Measurements from ENCODE around the gene NTMT1. TPM values are rescaled to one million over a fixed set of nuclear protein-coding genes. Genes with fewer than 3 reads are reported as not detected.

The NTMT1 gene
- total RNA-seq, 1 donor from 2014 or later, result 55.1 TPM

DNA sequence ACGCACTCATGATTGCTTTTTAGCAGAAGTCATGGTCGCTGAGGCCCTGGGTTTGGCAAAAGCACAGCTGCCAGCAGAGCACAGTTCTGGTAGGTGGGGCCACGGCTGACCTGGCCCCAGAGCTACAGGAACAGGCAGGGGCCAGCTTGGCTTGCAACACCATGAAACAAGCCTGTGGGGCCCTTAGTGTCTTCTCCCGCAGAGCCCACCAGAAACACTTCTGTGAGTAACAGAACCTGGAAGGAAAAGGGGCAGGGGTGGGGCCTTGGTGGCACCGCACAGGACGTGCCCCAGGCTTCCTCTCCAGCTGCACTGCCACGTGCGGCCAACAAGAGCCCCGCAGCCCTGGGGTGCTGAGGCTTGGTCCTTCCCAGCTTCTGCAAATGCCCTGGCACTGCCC is 11.1 kb downstream of the NTMT1 start:
- Histone ChIP-seq H3K27ac (ENCODE audit: low read depth, low read length) (no peak overlapping the region), H3K27me3 (ENCODE audit: insufficient read depth, low read length) (no peaks in the 10 kb centered on the region), H3K4me1 (ENCODE audit: insufficient read depth, low read length) (peaks cover 26% of the 10 kb centered on the region), H3K9me3 (ENCODE audit: insufficient read depth, low read depth, low read length) (no peaks in the 10 kb centered on the region), H2AFZ (ENCODE audit: low read depth, low read length) (no peak overlapping the region), H3K36me3 (ENCODE audit: insufficient read depth, low read length) (peaks cover 28% of the 10 kb centered on the region), H3K9ac (ENCODE audit: low read length) (no peak overlapping the region), H4K20me1 (ENCODE audit: insufficient read depth, low read length) (peaks cover 88% of the 10 kb centered on the region), H3K4me2 (ENCODE audit: low read length) (no peak overlapping the region), H3K4me3 (ENCODE audit: insufficient read depth, low read depth, low read length) (no peak overlapping the region), H3K79me2 (ENCODE audit: insufficient read depth, low read length) (peaks cover 90% of the 10 kb centered on the region)
- DNase-seq (ENCODE audit: low read depth), result no peak
- Mint-ChIP-seq H3K36me3 (ENCODE audit: low read depth, unreplicated experiment) (peaks cover 16% of the 10 kb centered on the region), H3K27me3 (ENCODE audit: low read depth, unreplicated experiment) (no peaks in the 10 kb centered on the region), H3K9me3 (ENCODE audit: unreplicated experiment) (no peaks in the 10 kb centered on the region), H3K27ac (ENCODE audit: unreplicated experiment) (no peak overlapping the region), H3K4me3 (ENCODE audit: unreplicated experiment) (no peak overlapping the region), H3K4me1 (ENCODE audit: low read depth, unreplicated experiment) (peaks cover 17% of the 10 kb centered on the region)
- TF ChIP-seq, protein P1, sequence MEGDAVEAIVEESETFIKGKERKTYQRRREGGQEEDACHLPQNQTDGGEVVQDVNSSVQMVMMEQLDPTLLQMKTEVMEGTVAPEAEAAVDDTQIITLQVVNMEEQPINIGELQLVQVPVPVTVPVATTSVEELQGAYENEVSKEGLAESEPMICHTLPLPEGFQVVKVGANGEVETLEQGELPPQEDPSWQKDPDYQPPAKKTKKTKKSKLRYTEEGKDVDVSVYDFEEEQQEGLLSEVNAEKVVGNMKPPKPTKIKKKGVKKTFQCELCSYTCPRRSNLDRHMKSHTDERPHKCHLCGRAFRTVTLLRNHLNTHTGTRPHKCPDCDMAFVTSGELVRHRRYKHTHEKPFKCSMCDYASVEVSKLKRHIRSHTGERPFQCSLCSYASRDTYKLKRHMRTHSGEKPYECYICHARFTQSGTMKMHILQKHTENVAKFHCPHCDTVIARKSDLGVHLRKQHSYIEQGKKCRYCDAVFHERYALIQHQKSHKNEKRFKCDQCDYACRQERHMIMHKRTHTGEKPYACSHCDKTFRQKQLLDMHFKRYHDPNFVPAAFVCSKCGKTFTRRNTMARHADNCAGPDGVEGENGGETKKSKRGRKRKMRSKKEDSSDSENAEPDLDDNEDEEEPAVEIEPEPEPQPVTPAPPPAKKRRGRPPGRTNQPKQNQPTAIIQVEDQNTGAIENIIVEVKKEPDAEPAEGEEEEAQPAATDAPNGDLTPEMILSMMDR (IDR thresholded peaks at IDR 0.05; ENCODE audit: insufficient read depth, low read depth, low read length), result no peak
- TF ChIP-seq EZH2 (IDR thresholded peaks at IDR 0.05; ENCODE audit: insufficient read depth, low read length), result no peak
- no peak for FAIRE-seq

DNA sequence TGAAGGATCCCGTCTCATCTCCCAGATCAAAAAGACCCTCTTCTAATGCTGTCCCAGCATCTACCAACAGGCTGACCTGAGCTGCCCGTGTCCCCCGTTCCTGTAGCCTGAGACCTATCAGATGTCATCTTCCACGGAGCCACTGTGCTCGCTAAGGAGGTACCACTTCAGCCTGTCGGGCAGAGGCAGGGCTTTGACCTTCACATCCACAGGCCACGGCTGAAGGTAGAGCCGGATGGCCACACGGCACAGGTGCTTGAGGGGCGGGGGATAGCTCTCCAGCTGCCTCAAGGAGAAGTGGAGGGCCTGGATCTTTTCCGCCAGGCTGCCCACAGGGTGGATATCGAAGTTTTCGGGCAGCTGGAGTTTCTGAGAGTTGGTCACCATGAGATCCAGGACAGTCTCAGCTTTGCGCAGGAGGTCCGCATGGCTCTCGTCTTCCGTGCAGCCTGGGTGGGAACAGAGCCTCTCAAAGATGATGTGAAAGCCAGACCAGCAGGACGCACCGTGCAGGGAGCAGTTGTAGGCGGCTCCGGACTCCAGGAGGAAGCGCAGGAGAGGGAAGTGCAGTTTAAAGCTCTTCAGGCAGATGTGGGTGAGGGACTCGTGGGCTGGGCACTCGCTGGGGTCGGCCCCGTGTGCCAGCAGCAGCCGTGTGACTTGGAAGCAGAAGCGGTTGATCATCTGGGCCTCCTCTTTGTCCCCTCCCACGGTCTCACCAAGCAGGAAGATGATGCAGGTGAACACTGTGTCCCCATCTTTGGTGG is 11.9 kb downstream of the NTMT1 start:
- Histone ChIP-seq H3K36me3 (ENCODE audit: insufficient read depth, low read length) (peaks cover 26% of the 10 kb centered on the region), H3K27ac (ENCODE audit: low read depth, low read length) (no peak overlapping the region), H4K20me1 (ENCODE audit: insufficient read depth, low read length) (peaks cover 81% of the 10 kb centered on the region), H3K27me3 (ENCODE audit: insufficient read depth, low read length) (no peaks in the 10 kb centered on the region), H3K4me1 (ENCODE audit: insufficient read depth, low read length) (peaks cover 20% of the 10 kb centered on the region), H2AFZ (ENCODE audit: low read depth, low read length) (no peak overlapping the region), H3K4me2 (ENCODE audit: low read length) (no peak overlapping the region), H3K9me3 (ENCODE audit: insufficient read depth, low read depth, low read length) (no peaks in the 10 kb centered on the region), H3K4me3 (ENCODE audit: insufficient read depth, low read depth, low read length) (no peak overlapping the region), H3K79me2 (ENCODE audit: insufficient read depth, low read length) (peaks cover 83% of the 10 kb centered on the region), H3K9ac (ENCODE audit: low read length) (no peak overlapping the region)
- Mint-ChIP-seq H3K9me3 (ENCODE audit: unreplicated experiment) (no peaks in the 10 kb centered on the region), H3K27ac (ENCODE audit: unreplicated experiment) (peak overlapping the region; percentile 71), H3K4me3 (ENCODE audit: unreplicated experiment) (no peak overlapping the region), H3K4me1 (ENCODE audit: low read depth, unreplicated experiment) (peaks cover 11% of the 10 kb centered on the region), H3K36me3 (ENCODE audit: low read depth, unreplicated experiment) (peaks cover 11% of the 10 kb centered on the region), H3K27me3 (ENCODE audit: low read depth, unreplicated experiment) (no peaks in the 10 kb centered on the region)
- no peak for TF ChIP-seq EZH2 (IDR thresholded peaks at IDR 0.05; ENCODE audit: insufficient read depth, low read length)
- TF ChIP-seq, protein P1 (IDR thresholded peaks at IDR 0.05; ENCODE audit: insufficient read depth, low read depth, low read length), result no peak
- FAIRE-seq (no peak), DNase-seq (ENCODE audit: low read depth) (no peak)

DNA sequence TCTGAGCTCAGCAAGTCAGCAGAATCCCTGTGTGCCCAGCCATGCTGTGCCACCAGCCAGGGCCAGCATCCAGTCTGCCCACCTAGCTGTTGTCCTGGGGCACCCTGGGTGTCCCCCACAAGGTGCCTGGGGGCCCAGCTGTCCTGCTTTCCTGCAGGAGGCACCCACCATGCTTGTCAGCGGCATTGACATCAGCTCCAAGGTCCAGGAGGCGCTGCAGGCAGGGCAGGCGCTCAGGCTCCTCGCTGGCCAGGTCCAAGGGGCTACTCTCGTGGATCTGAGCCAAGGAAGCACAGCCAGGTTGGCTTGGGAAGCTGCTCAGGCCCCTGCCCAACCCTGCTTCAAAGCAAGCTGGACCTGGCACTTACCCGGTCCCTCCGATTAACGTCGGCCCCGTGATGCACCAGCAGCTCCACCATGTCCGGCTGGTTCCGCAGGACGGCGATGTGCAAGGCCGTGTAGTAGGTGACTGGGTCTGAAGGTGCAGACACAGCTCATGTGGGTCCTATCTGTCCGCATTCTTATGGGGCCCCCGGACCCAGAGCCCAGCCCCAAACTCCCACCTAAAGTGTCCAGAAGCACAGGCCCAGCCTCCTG is 13.2 kb downstream of the NTMT1 start:
- Histone ChIP-seq H3K9ac (ENCODE audit: low read length) (peak overlapping the region; percentile 94), H3K79me2 (ENCODE audit: insufficient read depth, low read length) (peaks cover 70% of the 10 kb centered on the region)

More for the DNA sequence above, 13.2 kb downstream of the NTMT1 start:
- Histone ChIP-seq H3K4me2 (ENCODE audit: low read length) (no peak overlapping the region), H3K4me1 (ENCODE audit: insufficient read depth, low read length) (peaks cover 20% of the 10 kb centered on the region), H3K9me3 (ENCODE audit: insufficient read depth, low read depth, low read length) (no peaks in the 10 kb centered on the region), H3K36me3 (ENCODE audit: insufficient read depth, low read length) (peaks cover 19% of the 10 kb centered on the region), H2AFZ (ENCODE audit: low read depth, low read length) (no peak overlapping the region), H3K4me3 (ENCODE audit: insufficient read depth, low read depth, low read length) (no peak overlapping the region), H3K27me3 (ENCODE audit: insufficient read depth, low read length) (no peaks in the 10 kb centered on the region), H3K27ac (ENCODE audit: low read depth, low read length) (no peak overlapping the region), H4K20me1 (ENCODE audit: insufficient read depth, low read length) (peaks cover 68% of the 10 kb centered on the region)
- TF ChIP-seq, protein P1 (IDR thresholded peaks at IDR 0.05; ENCODE audit: insufficient read depth, low read depth, low read length), result no peak
- no peak for TF ChIP-seq EZH2 (IDR thresholded peaks at IDR 0.05; ENCODE audit: insufficient read depth, low read length)
- no peak for FAIRE-seq
- Mint-ChIP-seq H3K4me3 (ENCODE audit: unreplicated experiment) (no peak overlapping the region), H3K36me3 (ENCODE audit: low read depth, unreplicated experiment) (peaks cover 8% of the 10 kb centered on the region), H3K27me3 (ENCODE audit: low read depth, unreplicated experiment) (no peaks in the 10 kb centered on the region), H3K4me1 (ENCODE audit: low read depth, unreplicated experiment) (peaks cover 11% of the 10 kb centered on the region), H3K9me3 (ENCODE audit: unreplicated experiment) (no peaks in the 10 kb centered on the region), H3K27ac (ENCODE audit: unreplicated experiment) (peak overlapping the region; percentile 41)
- no peak for DNase-seq (ENCODE audit: low read depth)
